Mesendoderm (in vitro differentiated cells): ENCODE data around the gene ADAM12.

Source experiments
- DNase-seq: peaks from one replicate; pipeline ENCODE4 v3.0.0; 2013
- H2AK5ac ChIP-seq: 2 replicates; pipeline ENCODE4 v1.6.1; 2013; ENCODE audit warnings: low read length, inconsistent platforms
- H2BK120ac ChIP-seq: 2 replicates; pipeline ENCODE4 v1.6.1; 2013; ENCODE audit warnings: low read depth, mild to moderate bottlenecking, low read length, moderate library complexity, mixed read lengths
- H2BK15ac ChIP-seq: replicated peaks from 2 replicates; pipeline ENCODE4 v1.6.1; 2013; ENCODE audit warnings: low read depth, mild to moderate bottlenecking, moderate library complexity
- H2BK5ac ChIP-seq: 2 replicates; pipeline ENCODE4 v1.6.1; 2013; ENCODE audit warnings: low read length, inconsistent platforms
- H3K18ac ChIP-seq: 2 replicates; pipeline ENCODE4 v1.6.1; 2013; ENCODE audit warnings: mild to moderate bottlenecking, low read length, mixed read lengths
- H3K23ac ChIP-seq: one replicate; pipeline ENCODE4 v1.6.1; 2013; ENCODE audit warnings: low read length
- H3K27ac ChIP-seq: 2 replicates; pipeline ENCODE4 v1.5.1; 2013; ENCODE audit warnings: low read depth, mild to moderate bottlenecking, inconsistent platforms, low read length, moderate library complexity
- H3K27me3 ChIP-seq: 2 replicates; pipeline ENCODE4 v1.6.1; 2013; ENCODE audit warnings: low read length, control low read depth, mild to moderate bottlenecking, inconsistent platforms; ENCODE audit not compliant: insufficient read depth, poor library complexity
- H3K36me3 ChIP-seq: 2 replicates; pipeline ENCODE4 v1.6.1; 2013; ENCODE audit warnings: low read length, inconsistent platforms; ENCODE audit not compliant: control insufficient read depth, insufficient read depth
- H3K4ac ChIP-seq: one replicate; pipeline ENCODE4 v1.6.1; 2013; ENCODE audit warnings: low read depth, mild to moderate bottlenecking, low read length, moderate library complexity
- H3K4me1 ChIP-seq: 2 replicates; pipeline ENCODE4 v1.6.1; 2013; ENCODE audit warnings: low read depth, low read length, inconsistent platforms; ENCODE audit not compliant: control insufficient read depth
- H3K4me2 ChIP-seq: 2 replicates; pipeline ENCODE4 v1.6.1; 2013; ENCODE audit warnings: low read length
- H3K4me3 ChIP-seq: 2 replicates; pipeline ENCODE4 v1.5.1; 2013; ENCODE audit warnings: mild to moderate bottlenecking, low read length
- H3K56ac ChIP-seq: one replicate; pipeline ENCODE4 v1.6.1; 2013; ENCODE audit warnings: low read length
- H3K79me1 ChIP-seq: 2 replicates; pipeline ENCODE4 v1.6.1; 2013; ENCODE audit warnings: low read length, inconsistent platforms
- H3K79me2 ChIP-seq: 2 replicates; pipeline ENCODE4 v1.6.1; 2013; ENCODE audit warnings: mild to moderate bottlenecking, low read length; ENCODE audit not compliant: control insufficient read depth, insufficient read depth
- H3K9ac ChIP-seq: 2 replicates; pipeline ENCODE4 v1.6.1; 2013; ENCODE audit warnings: low read length, inconsistent platforms
- H4K5ac ChIP-seq: one replicate; pipeline ENCODE4 v1.6.1; 2013; ENCODE audit warnings: low read length
- H4K8ac ChIP-seq: one replicate; pipeline ENCODE4 v1.6.1; 2013; ENCODE audit warnings: low read depth, mild to moderate bottlenecking, control low read depth, low read length, moderate library complexity
- WGBS: extraction: QIAGEN DNeasy Blood & Tissue Kit; methylation state at CpG from one replicate; pipeline ENCODE4 v1.1.7; 2013; ENCODE audit warnings: low lambda C conversion rate, missing lambda C conversion rate; ENCODE audit not compliant: insufficient coverage; ENCODE audit errors: extremely low coverage; 5-methylcytosine and 5-hydroxymethylcytosine counted together

ADAM12 gene

DNA sequence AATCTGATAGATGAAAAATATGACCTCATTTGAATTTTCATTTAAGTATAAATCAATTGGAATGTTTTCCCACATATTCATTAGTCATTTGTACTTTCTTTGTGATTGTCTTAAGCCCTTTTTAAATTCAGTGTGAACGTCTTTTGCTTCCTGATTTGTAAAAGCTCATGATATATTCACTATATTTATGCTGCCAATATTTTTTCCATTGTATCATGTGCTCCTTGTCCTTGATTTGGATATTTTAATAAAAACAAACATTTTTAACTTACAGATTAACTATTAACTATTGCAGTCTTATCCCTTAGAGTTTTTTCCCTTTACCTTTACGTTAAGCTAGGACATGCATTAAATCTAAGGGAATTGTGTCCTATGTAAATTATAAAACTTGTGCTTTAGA, 157.7 kb downstream of the ADAM12 start:
- no peak overlapping the region for H3K4me3 ChIP-seq
- H3K4me1 ChIP-seq = no peaks in the 10 kb centered on the region
- no peaks in the 10 kb centered on the region for H3K36me3 ChIP-seq
- H3K23ac ChIP-seq = no peak overlapping the region
- no peak overlapping the region for H3K18ac ChIP-seq
- no peak overlapping the region for H2BK5ac ChIP-seq
- no peak overlapping the region for H3K4ac ChIP-seq
- no peak overlapping the region for H2BK15ac ChIP-seq
- no peaks in the 10 kb centered on the region for H3K79me1 ChIP-seq
- no peak overlapping the region for H3K9ac ChIP-seq
- WGBS = no CpG with 5 or more reads among the region's 2 CpGs
- H3K79me2 ChIP-seq = no peaks in the 10 kb centered on the region
- no peak overlapping the region for H3K4me2 ChIP-seq
- H4K5ac ChIP-seq = no peak overlapping the region
- H3K27ac ChIP-seq = no peak overlapping the region
- H2BK120ac ChIP-seq = no peak overlapping the region
- H2AK5ac ChIP-seq = no peak overlapping the region
- H3K27me3 ChIP-seq = no peaks in the 10 kb centered on the region
- H4K8ac ChIP-seq = no peak overlapping the region
- no peak overlapping the region for H3K56ac ChIP-seq
- no peak for DNase-seq

DNA sequence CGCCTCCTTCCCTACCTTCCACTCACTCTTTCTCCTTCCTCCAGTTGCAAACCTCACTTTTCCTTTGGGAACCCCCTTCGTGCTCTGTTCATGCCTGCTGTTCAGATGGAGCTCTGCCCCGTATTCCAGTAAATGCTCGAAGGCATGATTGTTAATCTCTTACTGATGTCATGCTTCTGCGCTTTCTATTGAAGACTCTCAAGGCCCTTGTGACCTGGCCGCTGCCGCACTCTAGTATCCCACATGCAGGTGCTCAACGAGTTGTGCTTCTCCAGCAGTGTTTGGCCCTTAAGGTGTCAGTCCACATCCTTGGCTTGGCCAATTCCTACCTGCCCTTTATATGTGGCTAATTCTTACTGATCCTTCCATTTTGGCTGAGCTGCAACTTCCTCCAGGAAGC, 158.6 kb downstream of the ADAM12 start:
- WGBS = no CpG with 5 or more reads among the region's 8 CpGs
- H2BK15ac ChIP-seq = no peak overlapping the region

DNA sequence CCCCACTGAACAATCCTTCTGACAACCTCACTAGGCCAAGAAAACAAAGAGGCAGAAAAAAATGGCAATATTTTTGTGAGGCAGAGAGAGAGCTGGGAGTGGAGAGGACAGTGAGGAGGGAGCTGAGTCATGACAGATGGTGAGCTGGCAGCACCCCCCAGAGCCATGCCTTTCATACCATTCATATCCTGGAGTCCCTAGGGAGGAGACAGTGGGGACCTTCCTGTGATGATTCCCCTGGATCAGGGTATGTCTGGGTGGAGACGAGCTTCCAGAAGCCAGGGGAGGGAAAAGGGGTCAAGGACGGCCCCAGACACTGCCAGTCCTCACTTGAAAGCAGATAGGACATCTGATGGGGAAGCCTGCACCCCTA, 160.5 kb downstream of the ADAM12 start:
- Histone ChIP-seq H3K23ac (no peak overlapping the region), H3K4me2 (no peak overlapping the region), H3K4ac (no peak overlapping the region), H3K79me1 (no peaks in the 10 kb centered on the region), H3K4me3 (no peak overlapping the region), H2AK5ac (no peak overlapping the region), H2BK120ac (no peak overlapping the region), H3K36me3 (no peaks in the 10 kb centered on the region), H4K5ac (no peak overlapping the region), H3K27ac (no peak overlapping the region), H3K4me1 (no peaks in the 10 kb centered on the region), H3K9ac (no peak overlapping the region), H3K27me3 (no peaks in the 10 kb centered on the region), H2BK5ac (no peak overlapping the region), H3K79me2 (no peaks in the 10 kb centered on the region), H4K8ac (no peak overlapping the region), H3K18ac (no peak overlapping the region), H3K56ac (no peak overlapping the region), H2BK15ac (no peak overlapping the region)
- DNase-seq = no peak
- no CpG with 5 or more reads among the region's 2 CpGs for WGBS

More for the DNA sequence above, 158.6 kb downstream of the ADAM12 start:
- H4K8ac ChIP-seq = no peak overlapping the region
- H3K4me3 ChIP-seq = no peak overlapping the region
- H3K4me1 ChIP-seq = no peaks in the 10 kb centered on the region
- no peak overlapping the region for H3K4me2 ChIP-seq
- H4K5ac ChIP-seq = no peak overlapping the region
- no peaks in the 10 kb centered on the region for H3K27me3 ChIP-seq
- H3K27ac ChIP-seq = no peak overlapping the region
- no peaks in the 10 kb centered on the region for H3K36me3 ChIP-seq
- no peak overlapping the region for H3K9ac ChIP-seq
- H3K56ac ChIP-seq = no peak overlapping the region
- no peak overlapping the region for H2BK120ac ChIP-seq
- H2BK5ac ChIP-seq = no peak overlapping the region
- no peaks in the 10 kb centered on the region for H3K79me2 ChIP-seq
- H2AK5ac ChIP-seq = no peak overlapping the region
- H3K18ac ChIP-seq = no peak overlapping the region
- no peak overlapping the region for H3K4ac ChIP-seq
- H3K79me1 ChIP-seq = no peaks in the 10 kb centered on the region
- no peak for DNase-seq
- no peak overlapping the region for H3K23ac ChIP-seq

DNA sequence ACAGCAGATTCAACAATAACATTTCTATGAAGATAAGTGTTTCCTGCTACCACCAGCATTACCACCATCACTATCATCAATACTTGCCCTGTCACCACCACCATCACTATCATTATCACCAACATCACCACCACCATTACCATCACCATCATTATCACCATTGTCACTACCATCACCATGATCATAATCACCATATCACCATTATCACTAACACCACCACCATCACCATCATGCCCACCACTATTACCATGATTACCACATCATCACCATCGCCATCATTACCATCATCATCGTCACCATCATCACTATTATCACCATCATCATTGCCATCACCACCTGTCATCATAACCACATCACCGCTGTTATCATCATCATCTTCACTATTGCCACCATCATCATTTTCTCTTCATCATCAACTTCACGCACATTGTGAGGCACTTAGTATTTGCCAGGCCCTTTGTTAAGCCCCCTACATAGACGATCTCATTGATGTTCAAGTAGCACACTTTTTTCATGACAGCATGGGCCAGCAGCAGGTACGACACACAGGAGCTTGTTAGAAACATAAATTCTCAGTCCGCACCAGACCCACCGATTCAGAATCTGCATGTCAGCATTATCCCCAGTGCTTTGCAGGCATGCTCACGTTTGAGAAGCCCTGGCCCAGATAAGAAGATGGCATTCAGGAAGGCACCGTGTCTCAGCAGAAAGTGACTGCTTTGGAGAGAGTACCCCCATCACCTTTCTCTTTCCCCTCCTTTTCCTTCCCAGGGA, 161.1 kb downstream of the ADAM12 start:
- H3K36me3 ChIP-seq = no peaks in the 10 kb centered on the region
- H4K5ac ChIP-seq = no peak overlapping the region
- no peaks in the 10 kb centered on the region for H3K27me3 ChIP-seq
- no peak overlapping the region for H3K18ac ChIP-seq
- H3K27ac ChIP-seq = no peak overlapping the region
- no peak overlapping the region for H3K9ac ChIP-seq
- no peaks in the 10 kb centered on the region for H3K4me1 ChIP-seq
- no CpG with 5 or more reads among the region's 10 CpGs for WGBS
- no peak overlapping the region for H3K4me2 ChIP-seq
- no peak overlapping the region for H2BK15ac ChIP-seq
- DNase-seq = no peak
- peak overlapping the region; percentile 29 for H3K23ac ChIP-seq
- H3K4ac ChIP-seq = no peak overlapping the region
- no peak overlapping the region for H3K4me3 ChIP-seq
- H3K79me1 ChIP-seq = no peaks in the 10 kb centered on the region
- no peak overlapping the region for H4K8ac ChIP-seq
- no peak overlapping the region for H2BK120ac ChIP-seq
- no peak overlapping the region for H2AK5ac ChIP-seq
- no peak overlapping the region for H2BK5ac ChIP-seq
- no peaks in the 10 kb centered on the region for H3K79me2 ChIP-seq
- H3K56ac ChIP-seq = no peak overlapping the region

DNA sequence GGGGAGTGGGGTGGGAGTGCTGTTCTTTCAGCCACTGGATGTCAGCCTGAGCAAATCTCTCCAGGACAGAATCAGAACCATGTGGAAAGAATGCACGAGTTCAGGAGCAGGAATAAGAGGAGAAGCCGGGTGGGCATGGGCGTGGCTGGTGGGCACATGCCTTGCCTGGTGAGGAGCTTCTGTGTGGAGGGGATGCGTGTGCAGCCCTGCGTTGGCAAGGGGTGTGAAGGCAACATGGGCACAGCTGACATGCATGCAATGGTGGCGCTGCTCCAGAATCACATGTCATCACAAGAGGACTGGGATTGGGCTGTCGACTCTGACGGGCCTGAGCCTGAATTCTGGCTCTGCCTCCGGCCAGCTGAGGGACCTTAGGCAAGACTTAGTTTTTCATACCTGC, 162.1 kb downstream of the ADAM12 start:
- Histone ChIP-seq H2BK15ac (no peak overlapping the region), H3K27ac (no peak overlapping the region), H3K56ac (no peak overlapping the region), H3K4ac (no peak overlapping the region), H3K4me1 (no peaks in the 10 kb centered on the region), H3K27me3 (no peaks in the 10 kb centered on the region), H3K4me2 (no peak overlapping the region), H3K79me1 (no peaks in the 10 kb centered on the region), H4K8ac (no peak overlapping the region), H3K9ac (no peak overlapping the region), H2BK120ac (no peak overlapping the region), H3K18ac (no peak overlapping the region), H3K79me2 (no peaks in the 10 kb centered on the region), H4K5ac (no peak overlapping the region), H2BK5ac (no peak overlapping the region), H2AK5ac (no peak overlapping the region), H3K36me3 (no peaks in the 10 kb centered on the region), H3K23ac (no peak overlapping the region), H3K4me3 (no peak overlapping the region)
- no CpG with 5 or more reads among the region's 9 CpGs for WGBS
- no peak for DNase-seq

DNA sequence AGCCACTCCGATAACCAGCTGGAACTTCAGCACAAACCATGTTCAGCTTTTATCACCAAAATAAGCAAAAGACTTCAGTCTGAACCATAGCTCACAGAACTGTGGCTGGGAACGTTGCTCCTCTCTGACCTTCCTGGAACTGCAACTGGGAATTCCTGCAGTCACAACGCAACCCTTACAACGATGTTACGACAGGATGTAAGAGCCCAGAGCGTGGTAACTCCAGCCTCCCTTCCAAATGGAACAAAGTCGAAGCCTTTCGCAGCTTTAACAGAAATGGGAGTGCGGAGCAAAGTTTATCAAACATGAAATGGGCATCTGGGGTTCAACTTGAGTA, 162.6 kb downstream of the ADAM12 start:
- no peak for DNase-seq
- no peaks in the 10 kb centered on the region for H3K4me1 ChIP-seq
- no CpG with 5 or more reads among the region's 9 CpGs for WGBS

More for the DNA sequence above, 162.6 kb downstream of the ADAM12 start:
- H2BK5ac ChIP-seq = no peak overlapping the region
- no peak overlapping the region for H3K18ac ChIP-seq
- H2AK5ac ChIP-seq = no peak overlapping the region
- H3K23ac ChIP-seq = no peak overlapping the region
- no peaks in the 10 kb centered on the region for H3K27me3 ChIP-seq
- no peak overlapping the region for H3K56ac ChIP-seq
- no peak overlapping the region for H3K27ac ChIP-seq
- no peak overlapping the region for H3K4me2 ChIP-seq
- H3K79me2 ChIP-seq = no peaks in the 10 kb centered on the region
- H3K4ac ChIP-seq = no peak overlapping the region
- H3K9ac ChIP-seq = no peak overlapping the region
- no peaks in the 10 kb centered on the region for H3K79me1 ChIP-seq
- H4K5ac ChIP-seq = no peak overlapping the region
- no peak overlapping the region for H3K4me3 ChIP-seq
- H2BK120ac ChIP-seq = no peak overlapping the region
- H3K36me3 ChIP-seq = no peaks in the 10 kb centered on the region
- H2BK15ac ChIP-seq = no peak overlapping the region
- no peak overlapping the region for H4K8ac ChIP-seq
